Gastroesophageal sphincter (tissue), 4 donors: ENCODE measurements around the gene CD2. TPM values are rescaled to one million over a fixed set of nuclear protein-coding genes. Genes with fewer than 3 reads are reported as not detected.

ENCODE experiments used
- ATAC-seq: fragments of 150-250 bp; one replicate; pipeline ENCODE4 v1.9.1; 2016; ENCODE audit warnings: mild to moderate bottlenecking, moderate library complexity
- H3K27ac ChIP-seq, 4 donors: fragments of 200-600 bp; sonication (generic) in 3 of 4; 1 replicate in 3 of 4; 2 replicates in 1 of 4; pipeline ENCODE4 v1.5.1; 2016 to 2019
- H3K27me3 ChIP-seq: fragments of 200-600 bp; sonication (generic); one replicate; pipeline ENCODE4 v1.5.1; 2019
- H3K36me3 ChIP-seq, 2 donors: fragments of 200-600 bp; sonication (generic); one replicate each; pipeline ENCODE4 v1.5.1; 2019; ENCODE audit warnings: control low read depth in 1 of 2
- H3K4me1 ChIP-seq, 3 donors: fragments of 200-600 bp; sonication (generic); 1 replicate in 2 of 3; 2 replicates in 1 of 3; pipeline ENCODE4 v1.5.1; 2016 to 2019; ENCODE audit warnings: control low read depth in 2 of 3
- H3K4me3 ChIP-seq, 2 donors: fragments of 200-600 bp; sonication (generic); one replicate each; pipeline ENCODE4 v1.5.1; 2019; ENCODE audit warnings: mild to moderate bottlenecking in 1 of 2, moderate library complexity in 1 of 2
- H3K9me3 ChIP-seq, 3 donors: fragments of 200-600 bp; sonication (generic); one replicate each; pipeline ENCODE4 v1.5.1; 2017 to 2019; ENCODE audit warnings: control low read depth in 2 of 3
- EP300 ChIP-seq: sonication (generic); formaldehyde crosslinking; IDR thresholded peaks from one replicate; pipeline ENCODE4 v1.6.1; 2017; ENCODE audit warnings: antibody characterized with exemption, mild to moderate bottlenecking
- POLR2A ChIP-seq, 2 donors: fragments of 450-650 bp; IDR thresholded peaks; one replicate each; pipeline ENCODE4 v1.6.1; 2017; ENCODE audit warnings: antibody characterized with exemption in 2 of 2, mild to moderate bottlenecking in 2 of 2, moderate library complexity in 1 of 2
- POLR2AphosphoS5 ChIP-seq: sonication (generic); formaldehyde crosslinking; IDR thresholded peaks from one replicate; pipeline ENCODE4 v1.6.1; 2017; ENCODE audit warnings: antibody characterized with exemption
- WGBS, 2 donors: methylation state at CpG; one replicate each; pipeline ENCODE4 v1.1.5; 2018; ENCODE audit warnings: low coverage in 1 of 2; 5-methylcytosine and 5-hydroxymethylcytosine counted together
- total RNA-seq, 4 donors: library from RNA; depleted of rRNA; stranded (reverse); fragments of >200 nt; gene quantifications; one replicate each; pipeline ENCODE4 v1.1.0, GENCODE V29; 2016
- TF ChIP-seq, protein P1 (sequence below), 4 experiments: fragments of 200-600 bp in 2 of 4; fragments of 450-650 bp in 2 of 4; sonication (generic) in 1 of 4; IDR thresholded peaks; one replicate each; pipeline ENCODE4 v1.5.1; 2017 to 2019; ENCODE audit warnings: antibody characterized with exemption in 4 of 4, mild to moderate bottlenecking in 2 of 4, moderate library complexity in 2 of 4

CD2 gene
- total RNA-seq, 4 donors from 2014 or later: 1.1 to 1.8 (median 1.2) TPM; not detected in 1

GRCh38 chr1:116737855-116738321, 16.3 kb upstream of the CD2 start:
- ATAC-seq: no peak
- Histone ChIP-seq H3K4me1 (no peaks in the 10 kb centered on the region), H3K27ac (no peak overlapping the region), H3K4me3 (no peak overlapping the region), H3K9me3 (no peaks in the 10 kb centered on the region), H3K36me3 (no peaks in the 10 kb centered on the region), H3K27me3 (no peaks in the 10 kb centered on the region)
- 80 to 87% methylated on average over 1 to 3 of the region's 7 CpGs for WGBS, 2 donors
- TF ChIP-seq, protein P1, sequence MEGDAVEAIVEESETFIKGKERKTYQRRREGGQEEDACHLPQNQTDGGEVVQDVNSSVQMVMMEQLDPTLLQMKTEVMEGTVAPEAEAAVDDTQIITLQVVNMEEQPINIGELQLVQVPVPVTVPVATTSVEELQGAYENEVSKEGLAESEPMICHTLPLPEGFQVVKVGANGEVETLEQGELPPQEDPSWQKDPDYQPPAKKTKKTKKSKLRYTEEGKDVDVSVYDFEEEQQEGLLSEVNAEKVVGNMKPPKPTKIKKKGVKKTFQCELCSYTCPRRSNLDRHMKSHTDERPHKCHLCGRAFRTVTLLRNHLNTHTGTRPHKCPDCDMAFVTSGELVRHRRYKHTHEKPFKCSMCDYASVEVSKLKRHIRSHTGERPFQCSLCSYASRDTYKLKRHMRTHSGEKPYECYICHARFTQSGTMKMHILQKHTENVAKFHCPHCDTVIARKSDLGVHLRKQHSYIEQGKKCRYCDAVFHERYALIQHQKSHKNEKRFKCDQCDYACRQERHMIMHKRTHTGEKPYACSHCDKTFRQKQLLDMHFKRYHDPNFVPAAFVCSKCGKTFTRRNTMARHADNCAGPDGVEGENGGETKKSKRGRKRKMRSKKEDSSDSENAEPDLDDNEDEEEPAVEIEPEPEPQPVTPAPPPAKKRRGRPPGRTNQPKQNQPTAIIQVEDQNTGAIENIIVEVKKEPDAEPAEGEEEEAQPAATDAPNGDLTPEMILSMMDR (IDR thresholded peaks at IDR 0.05): no peak
- TF ChIP-seq POLR2AphosphoS5: no peak
- no peak for TF ChIP-seq POLR2A (IDR thresholded peaks at IDR 0.05)
- no peak for TF ChIP-seq EP300

GRCh38 chr1:116738673-116739370, 15.4 kb upstream of the CD2 start:
- Histone ChIP-seq H3K27ac (no peak overlapping the region), H3K9me3 (peaks cover 0 to 9% (median 4%) of the 10 kb centered on the region in 3 donors), H3K4me3 (no peak overlapping the region), H3K4me1 (no peaks in the 10 kb centered on the region), H3K36me3 (no peaks in the 10 kb centered on the region), H3K27me3 (no peaks in the 10 kb centered on the region)
- no peak for ATAC-seq
- TF ChIP-seq, protein P1 (IDR thresholded peaks at IDR 0.05): no peak
- TF ChIP-seq POLR2A (IDR thresholded peaks at IDR 0.05) (no peak), POLR2AphosphoS5 (no peak), EP300 (no peak)
- WGBS, 2 donors: 80 to 91% methylated on average over 4 to 7 of the region's 9 CpGs

- TF ChIP-seq, protein P1 (IDR thresholded peaks at IDR 0.05): no peak
- TF ChIP-seq POLR2AphosphoS5 (no peak), POLR2A (IDR thresholded peaks at IDR 0.05) (no peak), EP300 (no peak)
- H3K4me1 ChIP-seq: no peaks in the 10 kb centered on the region
- WGBS, 2 donors: 76 to 87% methylated on average over 2 to 7 of the region's 7 CpGs
- no peak overlapping the region for H3K27ac ChIP-seq
- no peaks in the 10 kb centered on the region for H3K27me3 ChIP-seq
- no peak overlapping the region for H3K4me3 ChIP-seq
- peaks cover 0 to 16% (median 4%) of the 10 kb centered on the region in 3 donors for H3K9me3 ChIP-seq
- no peaks in the 10 kb centered on the region for H3K36me3 ChIP-seq
- no peak for ATAC-seq
Measured at GRCh38 chr1:116739371-116740012, 14.7 kb upstream of the CD2 start.

GRCh38 chr1:116740296-116740695, 13.9 kb upstream of the CD2 start:
- Histone ChIP-seq H3K4me1 (no peaks in the 10 kb centered on the region), H3K27ac (no peak overlapping the region), H3K9me3 (peaks cover 0 to 24% (median 4%) of the 10 kb centered on the region in 3 donors), H3K4me3 (no peak overlapping the region), H3K27me3 (no peaks in the 10 kb centered on the region), H3K36me3 (no peaks in the 10 kb centered on the region)
- no peak for ATAC-seq
- TF ChIP-seq EP300 (no peak), POLR2AphosphoS5 (no peak), POLR2A (IDR thresholded peaks at IDR 0.05) (no peak)
- TF ChIP-seq, protein P1 (IDR thresholded peaks at IDR 0.05): no peak
- WGBS, 2 donors: 85 to 97% methylated on average over 6 of the region's 6 CpGs

- ATAC-seq: no peak
- peaks cover 0 to 28% (median 4%) of the 10 kb centered on the region in 3 donors for H3K9me3 ChIP-seq
- H3K4me1 ChIP-seq: no peaks in the 10 kb centered on the region
- no peak overlapping the region for H3K4me3 ChIP-seq
- no peaks in the 10 kb centered on the region for H3K27me3 ChIP-seq
- no peaks in the 10 kb centered on the region for H3K36me3 ChIP-seq
- TF ChIP-seq, protein P1 (IDR thresholded peaks at IDR 0.05): no peak
- TF ChIP-seq POLR2A (IDR thresholded peaks at IDR 0.05) (no peak), POLR2AphosphoS5 (no peak), EP300 (no peak)
- WGBS, 2 donors: 79% methylated on average over 2 of the region's 2 CpGs; no CpG with 5 or more reads in 1 of the 2 donors
- H3K27ac ChIP-seq: no peak overlapping the region
Measured at GRCh38 chr1:116740746-116741145, 13.5 kb upstream of the CD2 start.
